HG02588 (cell line): ENCODE results near the gene ITPRIPL1.

Source experiments
- ATAC-seq: cut with Tn5 transposase; IDR thresholded peaks from one replicate; pipeline ENCODE4 v1.9.1; 2021; ENCODE audit warnings: mild to moderate bottlenecking, moderate library complexity; ENCODE audit not compliant: unreplicated experiment

The ITPRIPL1 gene

DNA sequence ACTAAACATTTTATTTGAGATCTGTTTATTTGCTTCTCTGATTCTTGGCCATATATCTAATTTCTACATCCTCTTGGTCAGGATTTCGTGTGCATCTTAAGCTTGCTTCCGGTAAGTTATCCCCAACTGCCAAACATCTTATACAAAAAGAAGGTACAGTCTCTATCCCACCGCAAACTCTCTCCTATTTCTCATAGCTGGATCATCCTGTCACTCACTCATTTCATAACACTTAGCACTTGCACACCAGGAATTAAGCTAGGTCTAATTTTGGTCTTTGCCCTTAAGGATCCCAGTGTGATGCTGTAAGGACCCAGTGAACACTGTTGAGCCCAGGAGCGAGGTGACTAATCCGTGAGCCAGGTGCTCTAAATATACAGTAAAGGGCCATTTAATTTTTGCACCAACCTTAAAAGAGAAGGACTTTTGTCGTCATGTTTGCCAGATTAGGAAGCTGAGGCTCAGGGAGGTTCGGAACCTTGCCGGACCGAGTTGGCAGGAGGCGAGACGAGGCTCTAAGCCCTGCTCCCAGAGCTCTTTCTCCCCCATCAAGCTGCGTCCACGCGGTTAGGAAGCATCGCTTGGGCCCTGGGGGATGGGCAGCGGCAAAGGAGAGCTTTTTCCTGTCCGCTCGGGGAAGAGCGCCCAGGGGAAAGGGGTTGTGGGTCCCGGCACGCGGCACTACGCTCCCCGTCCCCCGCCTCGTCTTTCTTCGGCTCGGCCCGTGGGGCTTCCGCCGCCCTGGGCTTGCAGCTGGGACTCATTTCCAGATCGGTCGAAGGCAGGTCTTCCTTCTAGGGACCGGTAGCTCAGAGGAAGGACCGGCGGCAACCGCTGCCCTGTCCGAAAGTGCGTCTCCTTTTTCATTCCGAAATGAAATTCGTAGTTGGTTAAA lies 4.1 kb upstream of the ITPRIPL1 start:
- peak; percentile 25 for ATAC-seq

DNA sequence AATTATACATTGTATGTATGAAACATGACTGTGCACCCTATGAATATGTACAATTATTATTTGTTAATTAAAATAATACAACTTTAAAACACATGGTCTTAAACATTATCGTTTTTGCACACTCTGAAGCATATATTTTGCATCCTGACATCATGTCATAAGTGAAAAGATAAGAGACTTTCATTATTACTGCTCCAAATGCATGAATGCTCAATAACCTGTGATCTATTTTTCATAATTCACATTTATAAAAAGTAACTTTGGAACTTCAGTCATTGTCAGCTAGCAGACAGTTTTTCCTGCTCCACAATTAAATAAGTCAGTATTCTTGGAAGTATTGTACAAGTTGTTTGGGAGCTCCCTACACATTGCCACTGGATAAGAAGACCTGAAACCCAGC lies 1.3 kb upstream of the ITPRIPL1 start:
- ATAC-seq = no peak

DNA sequence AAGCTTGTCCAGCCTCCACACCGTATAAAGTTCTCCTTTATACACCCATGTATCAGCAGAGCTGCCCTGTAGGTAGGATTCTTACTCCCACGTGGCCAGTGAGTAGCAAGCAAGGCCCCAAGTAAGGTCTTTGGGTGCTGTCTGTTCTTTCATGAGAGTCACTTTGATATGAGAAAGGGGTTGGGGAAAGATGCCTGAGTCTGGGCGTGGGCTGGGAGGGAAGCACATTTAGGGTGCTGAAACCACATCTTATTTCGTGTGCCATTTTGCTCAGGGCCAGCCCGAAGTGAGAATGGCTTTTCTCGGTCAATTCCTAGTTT lies 436 bp upstream of the ITPRIPL1 start:
- no peak for ATAC-seq

DNA sequence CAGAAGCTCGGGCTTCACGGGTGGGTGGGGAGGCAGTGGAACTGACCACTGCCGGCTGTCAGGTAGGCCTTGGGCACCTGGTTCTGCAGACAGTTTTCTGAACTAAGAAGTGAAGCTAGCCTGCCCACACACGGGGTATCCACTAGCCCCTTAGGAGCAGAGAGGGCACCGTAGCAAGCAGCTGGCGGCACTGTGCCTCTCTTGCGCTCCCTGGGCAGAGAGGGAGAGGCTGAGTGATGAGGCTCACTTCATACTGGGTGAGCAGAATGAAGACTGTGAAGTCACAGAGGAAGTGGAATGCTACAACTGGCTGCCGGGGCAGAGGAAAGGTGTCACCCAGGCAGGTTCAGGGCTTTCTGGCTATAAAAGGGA lies 753 bp downstream of the ITPRIPL1 start:
- ATAC-seq = no peak

DNA sequence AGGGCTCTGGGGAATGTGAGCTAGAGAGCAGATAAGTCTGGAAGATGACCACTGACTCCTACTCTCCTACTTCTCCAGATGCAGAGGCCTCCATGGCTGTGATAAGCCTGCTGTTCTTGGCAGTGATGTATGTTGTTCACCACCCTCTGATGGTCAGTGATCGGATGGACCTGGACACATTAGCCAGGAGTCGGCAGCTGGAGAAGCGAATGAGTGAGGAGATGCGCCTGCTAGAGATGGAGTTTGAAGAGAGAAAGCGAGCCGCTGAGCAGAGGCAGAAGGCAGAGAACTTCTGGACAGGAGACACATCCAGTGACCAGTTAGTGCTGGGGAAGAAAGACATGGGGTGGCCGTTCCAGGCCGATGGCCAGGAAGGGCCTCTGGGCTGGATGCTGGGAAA lies 1.4 kb downstream of the ITPRIPL1 start:
- no peak for ATAC-seq

DNA sequence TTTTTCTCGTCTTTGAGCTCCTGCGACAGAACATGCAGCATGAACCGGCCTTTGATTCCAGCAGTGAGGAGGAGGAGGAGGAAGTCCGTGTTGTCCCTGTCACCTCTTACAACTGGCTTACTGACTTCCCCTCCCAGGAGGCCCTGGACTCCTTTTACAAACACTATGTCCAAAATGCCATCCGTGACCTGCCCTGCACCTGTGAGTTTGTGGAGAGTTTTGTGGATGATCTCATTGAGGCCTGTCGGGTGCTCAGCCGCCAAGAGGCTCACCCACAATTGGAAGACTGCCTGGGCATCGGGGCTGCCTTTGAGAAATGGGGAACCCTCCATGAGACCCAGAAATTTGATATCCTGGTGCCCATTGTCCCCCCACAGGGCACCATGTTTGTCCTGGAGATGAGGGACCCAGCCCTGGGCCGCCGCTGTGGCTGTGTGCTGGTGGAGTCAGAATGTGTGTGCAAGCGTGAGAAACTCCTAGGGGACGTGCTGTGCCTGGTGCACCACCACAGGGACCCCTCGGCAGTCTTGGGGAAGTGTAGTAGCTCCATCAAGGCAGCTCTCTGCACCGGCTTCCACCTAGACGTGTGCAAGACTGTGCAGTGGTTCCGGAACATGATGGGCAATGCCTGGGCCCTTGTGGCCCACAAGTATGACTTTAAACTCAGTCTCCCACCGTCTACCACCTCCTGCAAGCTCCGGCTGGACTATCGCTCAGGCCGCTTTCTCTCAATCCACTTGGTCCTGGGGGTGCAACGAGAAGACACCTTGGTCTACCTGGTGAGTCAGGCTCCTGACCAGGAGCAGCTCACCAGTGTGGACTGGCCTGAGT lies 2.1 kb downstream of the ITPRIPL1 start:
- no peak for ATAC-seq

DNA sequence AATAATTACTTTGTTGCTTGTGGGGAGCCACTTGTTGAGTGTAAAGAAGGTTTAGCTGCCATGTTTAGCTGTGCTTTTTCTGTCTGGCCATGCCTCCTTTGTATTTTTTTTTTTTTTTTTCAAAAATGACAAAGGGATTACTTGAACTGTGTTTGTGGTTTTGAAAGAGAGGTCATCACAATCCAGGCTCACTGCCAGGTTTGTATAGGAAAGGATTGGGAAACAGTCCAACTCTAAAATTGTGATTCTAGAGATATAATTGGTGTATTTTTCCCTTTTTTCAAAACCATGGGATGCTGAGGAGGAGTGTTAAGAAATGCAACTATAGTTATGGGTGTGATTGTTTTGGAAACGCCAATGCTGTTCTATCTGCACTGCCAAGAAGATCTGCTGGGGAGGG lies 4.3 kb downstream of the ITPRIPL1 start:
- no peak for ATAC-seq

DNA sequence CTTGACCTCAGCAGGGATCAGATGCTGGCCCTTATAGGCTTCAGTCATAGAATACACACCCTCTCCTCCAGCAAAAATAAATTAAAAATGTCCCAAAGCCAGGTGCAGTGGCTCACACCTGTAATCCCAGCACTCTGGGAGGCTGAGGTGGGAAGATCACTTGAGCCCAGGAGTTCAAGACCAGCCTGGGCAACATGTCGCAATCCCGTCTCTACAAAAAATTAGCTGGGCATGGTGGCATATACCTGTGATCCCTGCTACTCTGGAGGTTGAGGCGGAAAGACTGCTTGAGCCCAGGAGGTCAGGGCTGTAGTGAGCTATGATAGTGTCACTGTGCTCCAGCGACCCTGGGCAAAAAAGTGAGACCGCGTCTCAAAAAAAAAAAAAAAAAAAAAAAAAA lies 4.8 kb downstream of the ITPRIPL1 start:
- no peak for ATAC-seq

DNA sequence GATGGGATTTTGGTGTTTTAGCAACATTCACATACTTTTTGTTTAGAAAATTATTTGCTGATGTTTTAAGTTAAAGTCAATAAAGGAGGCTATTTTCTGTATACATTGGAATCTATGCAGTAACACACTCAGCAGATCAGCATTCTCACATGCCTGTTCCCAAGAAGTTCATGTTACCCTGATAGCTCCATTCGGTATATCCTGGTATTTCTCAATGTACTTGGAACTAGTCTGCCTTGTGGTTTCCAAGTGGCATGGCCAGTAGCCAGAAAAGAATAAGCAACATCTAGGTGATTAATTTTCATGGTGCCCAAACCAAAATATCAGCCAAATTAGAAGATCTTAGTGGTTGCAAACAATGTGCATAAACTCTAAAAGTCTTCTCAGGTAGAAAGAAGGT lies 5.3 kb downstream of the ITPRIPL1 start:
- no peak for ATAC-seq

DNA sequence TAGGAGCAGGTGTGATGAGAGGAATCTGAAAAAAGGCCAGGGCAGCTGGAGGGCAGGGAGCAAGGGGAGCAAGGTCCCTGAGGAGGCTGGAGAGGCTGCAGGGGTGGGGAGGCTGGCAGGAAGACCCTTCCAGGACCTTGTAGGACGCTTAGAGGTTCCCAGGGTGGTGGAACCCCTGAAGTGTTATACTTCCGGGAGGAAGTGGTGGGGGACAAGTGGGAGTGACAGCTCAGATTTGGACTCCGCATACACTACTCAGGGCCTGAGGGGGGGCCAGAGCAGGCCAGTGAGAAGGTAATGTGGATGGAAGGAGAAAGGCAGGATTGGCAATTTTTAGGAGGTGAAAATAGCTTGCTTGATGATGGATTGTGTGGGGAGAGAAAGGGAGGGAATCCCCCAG lies 8.6 kb downstream of the ITPRIPL1 start:
- no peak for ATAC-seq

DNA sequence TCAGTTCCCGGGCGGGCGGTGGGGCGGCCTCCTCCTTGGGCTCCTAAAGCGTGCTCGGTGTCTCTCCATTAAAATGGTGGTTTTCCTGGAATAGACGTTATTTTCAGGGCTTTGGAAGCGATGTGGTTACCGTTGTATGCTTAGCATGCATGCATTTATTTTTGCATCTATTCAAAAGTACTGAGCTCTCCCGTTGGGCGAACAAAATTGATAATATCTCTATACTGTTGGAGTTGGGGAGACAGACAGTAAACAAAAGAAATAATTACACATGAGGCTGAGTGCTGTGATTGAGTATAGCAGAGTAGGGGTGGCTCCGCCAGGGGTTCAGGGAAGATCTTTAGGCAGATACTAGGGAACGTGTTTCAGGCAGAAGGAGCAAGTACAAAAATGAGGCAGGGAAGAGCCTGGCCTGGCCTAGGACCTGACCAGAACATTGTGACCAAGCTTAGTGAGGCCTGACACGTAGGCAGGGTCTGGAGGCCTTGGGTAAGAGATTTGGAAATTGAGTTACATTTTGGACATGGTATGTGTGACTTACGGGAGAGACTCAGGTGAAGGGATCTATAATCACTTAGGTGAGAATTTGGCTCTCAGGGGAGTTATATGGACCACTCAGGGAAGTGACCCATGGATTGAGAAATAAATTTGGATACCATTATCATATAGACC lies 11.1 kb downstream of the ITPRIPL1 start:
- ATAC-seq = no peak

DNA sequence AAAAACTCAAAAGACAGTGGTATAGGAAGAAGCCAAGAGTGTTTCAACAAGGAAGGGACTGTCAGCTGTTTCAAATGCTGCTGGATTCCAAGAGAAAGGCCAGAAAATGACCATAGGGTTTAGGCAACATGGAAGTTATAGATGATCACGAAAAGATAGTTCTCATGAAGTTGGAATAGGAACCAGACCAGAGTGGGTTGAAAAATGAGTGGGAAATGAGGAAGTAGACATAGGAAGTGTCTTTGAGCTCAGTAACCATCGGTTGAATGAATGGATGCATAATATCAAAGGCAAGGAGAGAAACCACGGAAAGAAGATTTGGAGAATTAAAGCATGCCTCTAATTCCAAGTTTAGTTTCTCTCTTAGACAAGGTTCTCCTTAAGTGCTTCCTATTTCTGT lies 11.8 kb downstream of the ITPRIPL1 start:
- ATAC-seq = no peak

DNA sequence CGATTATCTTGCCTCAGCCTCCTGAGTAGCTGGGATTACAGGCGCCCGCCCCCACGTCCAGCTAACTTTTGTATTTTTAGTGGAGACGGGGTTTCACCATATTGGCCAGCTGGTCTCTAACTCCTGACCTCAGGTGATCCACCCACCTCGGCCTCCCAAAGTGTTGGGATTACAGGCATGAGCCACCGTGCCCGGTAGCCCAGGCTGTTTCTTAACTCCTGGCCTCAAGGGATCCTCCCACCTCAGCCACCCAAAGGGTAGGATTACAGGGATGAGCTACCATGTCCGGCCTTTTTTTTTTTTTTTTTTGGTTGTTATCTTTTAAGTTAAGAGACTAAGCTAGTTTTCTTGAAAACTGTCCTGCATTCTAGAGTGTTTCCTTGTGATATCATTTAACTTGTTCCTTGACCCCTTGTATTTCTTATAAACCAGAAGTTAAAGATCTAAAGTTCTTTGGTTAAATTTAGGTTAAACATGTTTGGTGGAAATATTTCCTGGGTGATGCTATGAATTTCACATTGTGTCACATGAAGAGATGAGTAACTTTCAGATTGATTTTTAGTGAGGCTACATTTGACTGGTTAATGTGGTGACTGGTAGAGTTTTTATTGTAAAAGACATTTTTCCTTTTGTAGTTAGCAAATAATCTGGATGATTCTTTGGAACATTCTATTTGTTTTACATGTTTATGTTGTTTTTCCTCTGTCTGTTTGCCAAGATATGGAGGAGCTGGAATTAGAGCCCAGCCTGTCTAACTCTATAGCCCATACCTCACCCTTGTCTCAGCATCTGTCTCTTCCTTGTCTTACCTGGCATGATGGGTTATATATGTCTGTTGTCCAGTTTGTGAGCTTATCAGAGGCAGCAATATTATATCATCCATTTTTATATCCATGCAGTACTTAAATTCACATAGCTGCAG lies 15.6 kb downstream of the ITPRIPL1 start:
- ATAC-seq = no peak

DNA sequence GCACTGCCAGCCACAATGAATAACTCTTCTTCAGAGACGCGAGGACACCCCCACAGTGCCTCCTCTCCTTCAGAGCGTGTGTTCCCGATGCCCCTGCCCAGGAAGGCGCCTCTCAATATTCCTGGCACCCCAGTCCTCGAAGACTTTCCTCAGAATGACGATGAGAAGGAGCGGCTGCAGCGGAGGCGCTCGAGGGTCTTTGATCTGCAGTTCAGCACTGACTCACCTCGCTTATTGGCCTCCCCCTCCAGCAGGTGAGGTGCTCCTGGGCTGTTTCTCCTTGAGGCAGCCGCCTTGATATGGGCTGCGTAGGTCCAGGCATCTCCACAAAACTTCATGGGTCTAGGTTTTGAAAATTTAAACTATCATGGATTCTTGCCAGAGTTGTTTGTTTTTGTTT lies 16.5 kb downstream of the ITPRIPL1 start:
- ATAC-seq = no peak

DNA sequence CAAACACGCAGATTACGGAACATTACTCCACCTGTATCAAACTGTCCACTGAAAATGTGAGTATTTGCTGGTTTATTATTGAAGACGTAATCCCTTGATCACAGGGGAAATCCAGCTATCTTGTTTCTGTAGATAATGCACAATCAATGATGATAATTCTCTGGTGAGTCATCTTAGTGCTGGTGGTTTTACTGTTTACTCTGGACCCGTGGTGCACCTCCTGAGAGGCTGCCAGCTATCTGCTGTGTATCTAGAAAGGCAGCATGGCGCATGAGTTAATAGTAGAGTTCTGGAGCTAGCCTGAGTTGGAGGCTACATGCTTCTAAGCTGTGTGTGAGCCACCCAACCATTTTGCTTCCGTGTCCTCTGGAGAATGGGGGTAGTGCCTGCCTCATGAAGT lies 17.0 kb downstream of the ITPRIPL1 start:
- ATAC-seq = no peak

DNA sequence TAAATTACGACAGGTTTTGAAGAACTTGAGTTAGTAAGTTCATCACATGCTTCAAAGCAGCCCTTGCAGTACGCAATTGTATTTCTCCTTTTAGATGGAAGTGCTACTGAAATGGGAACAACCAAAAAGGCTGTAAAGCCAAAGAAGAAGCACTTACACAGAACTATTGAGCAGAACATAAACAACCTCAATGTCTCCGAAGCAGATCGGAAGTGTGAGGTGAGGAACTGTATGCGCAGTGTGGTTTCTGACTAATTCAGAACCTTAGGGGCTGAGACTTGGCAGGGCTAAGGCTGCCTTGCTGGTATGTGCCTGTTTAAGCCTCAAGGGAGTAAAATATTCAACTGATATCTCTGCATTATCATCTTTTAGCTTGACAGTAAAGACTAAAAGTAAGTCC lies 18.9 kb downstream of the ITPRIPL1 start:
- ATAC-seq = peak; percentile 77

DNA sequence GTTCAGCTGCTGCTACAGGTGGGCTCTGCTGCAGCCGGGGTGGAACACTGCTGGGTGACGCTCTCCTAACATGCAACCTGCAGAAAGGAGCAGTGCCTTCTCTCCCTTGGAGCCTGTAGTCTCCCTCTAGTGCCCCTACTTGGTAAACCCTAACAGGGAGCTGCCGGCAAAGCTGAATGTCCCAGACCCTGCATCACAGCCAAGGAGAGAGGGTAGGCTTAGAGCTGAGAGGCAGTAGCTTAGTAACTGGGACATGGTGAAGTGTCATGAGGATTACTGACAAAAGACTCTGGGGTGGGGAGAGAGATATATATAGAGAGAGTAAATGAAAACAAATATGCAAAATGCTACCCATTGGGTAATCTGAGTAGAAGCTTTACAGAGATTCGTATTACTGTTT lies 20.3 kb downstream of the ITPRIPL1 start:
- no peak for ATAC-seq

DNA sequence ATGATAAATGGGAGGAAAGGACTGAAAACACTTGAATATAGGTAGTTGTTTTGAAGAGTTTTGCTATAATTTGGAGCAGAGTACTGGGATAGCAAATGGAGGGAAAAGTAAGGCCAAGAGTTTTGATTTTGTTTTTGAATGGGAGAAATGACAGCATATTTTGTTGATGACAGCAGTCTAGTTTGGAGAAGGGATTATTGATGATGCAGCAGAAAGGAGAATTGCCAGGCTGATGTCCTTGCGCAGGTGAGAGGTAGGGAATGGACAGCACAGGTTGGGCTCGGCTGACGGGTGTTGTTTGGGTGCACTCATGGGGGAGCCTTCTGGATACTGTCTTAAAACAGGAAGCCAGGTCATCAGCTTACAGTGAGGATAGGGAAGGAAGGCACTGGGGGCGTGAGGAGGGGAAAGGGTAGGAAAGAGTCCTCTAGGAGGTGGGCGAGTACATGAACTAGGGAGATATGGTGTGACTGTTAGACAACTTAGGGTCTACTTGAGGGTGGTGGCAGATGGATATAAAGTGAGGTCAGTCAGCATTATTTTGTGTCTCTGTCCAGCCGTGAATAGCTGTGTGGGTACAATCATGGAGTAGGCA lies 20.8 kb downstream of the ITPRIPL1 start:
- ATAC-seq = no peak

DNA sequence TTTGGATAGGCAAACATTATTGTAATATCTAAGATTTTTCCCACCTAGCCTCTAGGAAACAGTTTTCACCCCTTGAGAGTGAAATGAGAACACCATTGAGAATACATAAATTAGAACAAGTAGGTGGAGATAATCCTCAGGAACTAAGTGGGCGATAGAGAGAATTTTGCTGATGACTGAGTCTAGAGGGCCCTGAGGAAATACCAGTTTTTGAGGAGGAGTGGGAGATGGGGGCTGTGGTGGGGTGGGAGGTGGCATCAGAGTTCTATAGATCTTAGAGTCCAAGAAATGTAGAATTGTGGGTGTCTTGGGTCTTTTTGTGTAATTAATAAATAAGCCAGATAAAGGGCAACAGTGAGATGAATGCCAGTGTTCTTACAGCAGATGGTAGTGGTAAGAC lies 22.3 kb downstream of the ITPRIPL1 start:
- ATAC-seq = no peak

DNA sequence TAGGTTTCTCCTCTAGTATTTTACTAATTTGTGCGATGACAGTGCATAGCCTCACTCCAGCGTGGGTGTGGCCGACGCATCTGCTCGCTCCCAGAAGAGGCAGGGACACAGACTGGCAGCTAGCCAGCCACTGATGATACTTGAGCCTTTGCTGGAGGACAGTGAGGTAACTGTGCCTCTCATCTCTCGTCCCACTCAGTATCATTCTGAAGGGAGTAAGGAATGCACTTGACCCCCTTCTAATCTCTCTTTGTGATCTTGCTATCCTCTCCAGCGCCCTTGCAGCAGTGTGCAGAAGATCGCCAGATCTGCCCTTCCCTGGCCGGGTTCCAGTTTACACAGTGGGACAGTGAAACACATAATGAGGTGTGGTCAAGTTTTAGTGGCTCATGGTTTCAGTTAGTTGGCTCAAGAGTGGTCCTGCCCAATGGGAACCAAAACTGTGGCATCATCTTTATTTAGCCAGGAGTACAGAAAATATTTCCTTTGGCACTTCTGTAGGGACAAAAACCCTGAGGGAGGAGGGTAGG lies 28.0 kb downstream of the ITPRIPL1 start:
- ATAC-seq = no peak
